K562 (cell line): ENCODE data around the gene C2CD5.

Source experiments
- DDX20 ChIP-seq: fragments of 450-650 bp; IDR thresholded peaks from 2 replicates; pipeline ENCODE4 v1.6.1; 2016; ENCODE audit warnings: missing genetic modification characterization, low read depth, mild to moderate bottlenecking, missing compliant biosample characterization, moderate library complexity
- FOXA1 ChIP-seq: fragments of 450-650 bp; IDR thresholded peaks from 2 replicates; pipeline ENCODE4 v1.6.1; 2016; ENCODE audit warnings: mild to moderate bottlenecking, borderline replicate concordance
- HCFC1 ChIP-seq: IDR thresholded peaks from 2 replicates; pipeline ENCODE4 v1.6.1; 2012; ENCODE audit warnings: low read depth, low read length, improper control_type of control experiment
- PML ChIP-seq: IDR thresholded peaks from 2 replicates; pipeline ENCODE4 v1.6.1; 2012; ENCODE audit warnings: low read length, inconsistent platforms
- SREBF2 ChIP-seq: sonication (generic); formaldehyde crosslinking; IDR thresholded peaks from 2 replicates; pipeline ENCODE4 v1.4.0; 2020; ENCODE audit warnings: mild to moderate bottlenecking, missing genetic modification reagents
- TEAD4 ChIP-seq, 2 experiments: sonication (generic) in 1 of 2; formaldehyde crosslinking in 1 of 2; IDR thresholded peaks; 2 replicates each; pipeline versions ENCODE4 v1.6.1 to v1.8.0; 2012 to 2022; ENCODE audit warnings: borderline replicate concordance in 1 of 2, inconsistent platforms in 1 of 2, low read length in 1 of 2, mild to moderate bottlenecking in 1 of 2, missing genetic modification reagents in 1 of 2
- U2AF1 ChIP-seq: fragments of 200-400 bp; formaldehyde crosslinking; optimal IDR thresholded peaks from 2 replicates; pipeline ENCODE3; 2017; ENCODE audit warnings: mild to moderate bottlenecking, low read depth, low read length, moderate library complexity
- TF ChIP-seq, protein P1 (sequence below), 2 experiments: fragments of 450-650 bp; IDR thresholded peaks; 2 replicates each; pipeline ENCODE4 v1.6.1; 2018; ENCODE audit warnings: mild to moderate bottlenecking in 2 of 2, low read depth in 1 of 2; ENCODE audit not compliant: partially characterized antibody in 2 of 2

DNA sequence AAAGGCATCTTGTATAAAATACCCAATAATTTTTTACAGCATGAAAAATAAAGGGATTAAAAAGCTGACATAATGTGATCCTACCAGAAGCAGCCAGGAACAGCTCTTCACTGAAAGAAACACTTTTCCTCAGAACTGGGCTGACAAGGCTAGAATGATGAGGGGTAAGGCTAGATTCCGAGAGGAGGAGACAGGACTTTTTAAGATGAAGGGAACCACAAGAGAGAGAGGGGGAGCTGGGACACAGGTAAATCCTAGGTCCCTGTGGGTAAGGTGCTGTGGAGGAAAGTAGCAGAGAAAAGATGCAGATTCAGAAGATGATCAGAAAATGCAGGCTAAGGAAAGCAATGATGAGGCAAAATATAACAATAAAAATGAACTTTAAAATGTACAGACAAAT is 29.5 kb downstream of the C2CD5 start:
- TF ChIP-seq DDX20 (tag), result no peak
- TF ChIP-seq SREBF2 (CRISPR knock-in tag), result no peak
- no peak for TF ChIP-seq TEAD4 (IDR thresholded peaks at IDR 0.05; ENCODE audit: low read length)
- TF ChIP-seq TEAD4 (CRISPR knock-in tag; IDR thresholded peaks at IDR 0.05; ENCODE audit: borderline replicate concordance), result no peak
- TF ChIP-seq FOXA1, result no peak
- TF ChIP-seq HCFC1, result no peak
- TF ChIP-seq U2AF1, result no peak
- TF ChIP-seq, protein P1, sequence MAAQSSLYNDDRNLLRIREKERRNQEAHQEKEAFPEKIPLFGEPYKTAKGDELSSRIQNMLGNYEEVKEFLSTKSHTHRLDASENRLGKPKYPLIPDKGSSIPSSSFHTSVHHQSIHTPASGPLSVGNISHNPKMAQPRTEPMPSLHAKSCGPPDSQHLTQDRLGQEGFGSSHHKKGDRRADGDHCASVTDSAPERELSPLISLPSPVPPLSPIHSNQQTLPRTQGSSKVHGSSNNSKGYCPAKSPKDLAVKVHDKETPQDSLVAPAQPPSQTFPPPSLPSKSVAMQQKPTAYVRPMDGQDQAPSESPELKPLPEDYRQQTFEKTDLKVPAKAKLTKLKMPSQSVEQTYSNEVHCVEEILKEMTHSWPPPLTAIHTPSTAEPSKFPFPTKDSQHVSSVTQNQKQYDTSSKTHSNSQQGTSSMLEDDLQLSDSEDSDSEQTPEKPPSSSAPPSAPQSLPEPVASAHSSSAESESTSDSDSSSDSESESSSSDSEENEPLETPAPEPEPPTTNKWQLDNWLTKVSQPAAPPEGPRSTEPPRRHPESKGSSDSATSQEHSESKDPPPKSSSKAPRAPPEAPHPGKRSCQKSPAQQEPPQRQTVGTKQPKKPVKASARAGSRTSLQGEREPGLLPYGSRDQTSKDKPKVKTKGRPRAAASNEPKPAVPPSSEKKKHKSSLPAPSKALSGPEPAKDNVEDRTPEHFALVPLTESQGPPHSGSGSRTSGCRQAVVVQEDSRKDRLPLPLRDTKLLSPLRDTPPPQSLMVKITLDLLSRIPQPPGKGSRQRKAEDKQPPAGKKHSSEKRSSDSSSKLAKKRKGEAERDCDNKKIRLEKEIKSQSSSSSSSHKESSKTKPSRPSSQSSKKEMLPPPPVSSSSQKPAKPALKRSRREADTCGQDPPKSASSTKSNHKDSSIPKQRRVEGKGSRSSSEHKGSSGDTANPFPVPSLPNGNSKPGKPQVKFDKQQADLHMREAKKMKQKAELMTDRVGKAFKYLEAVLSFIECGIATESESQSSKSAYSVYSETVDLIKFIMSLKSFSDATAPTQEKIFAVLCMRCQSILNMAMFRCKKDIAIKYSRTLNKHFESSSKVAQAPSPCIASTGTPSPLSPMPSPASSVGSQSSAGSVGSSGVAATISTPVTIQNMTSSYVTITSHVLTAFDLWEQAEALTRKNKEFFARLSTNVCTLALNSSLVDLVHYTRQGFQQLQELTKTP (IDR thresholded peaks at IDR 0.05; ENCODE audit: low read depth in 1 of 2, partially characterized antibody in 2 of 2), result no peak
- TF ChIP-seq PML, result no peak
